HG02938 (cell line): ENCODE measurements around the gene CYP26A1.

ENCODE experiments used
- ATAC-seq: cut with Tn5 transposase; IDR thresholded peaks from one replicate; pipeline ENCODE4 v1.9.1; 2021; ENCODE audit warnings: mild to moderate bottlenecking, moderate library complexity; ENCODE audit not compliant: unreplicated experiment

Gene CYP26A1

DNA sequence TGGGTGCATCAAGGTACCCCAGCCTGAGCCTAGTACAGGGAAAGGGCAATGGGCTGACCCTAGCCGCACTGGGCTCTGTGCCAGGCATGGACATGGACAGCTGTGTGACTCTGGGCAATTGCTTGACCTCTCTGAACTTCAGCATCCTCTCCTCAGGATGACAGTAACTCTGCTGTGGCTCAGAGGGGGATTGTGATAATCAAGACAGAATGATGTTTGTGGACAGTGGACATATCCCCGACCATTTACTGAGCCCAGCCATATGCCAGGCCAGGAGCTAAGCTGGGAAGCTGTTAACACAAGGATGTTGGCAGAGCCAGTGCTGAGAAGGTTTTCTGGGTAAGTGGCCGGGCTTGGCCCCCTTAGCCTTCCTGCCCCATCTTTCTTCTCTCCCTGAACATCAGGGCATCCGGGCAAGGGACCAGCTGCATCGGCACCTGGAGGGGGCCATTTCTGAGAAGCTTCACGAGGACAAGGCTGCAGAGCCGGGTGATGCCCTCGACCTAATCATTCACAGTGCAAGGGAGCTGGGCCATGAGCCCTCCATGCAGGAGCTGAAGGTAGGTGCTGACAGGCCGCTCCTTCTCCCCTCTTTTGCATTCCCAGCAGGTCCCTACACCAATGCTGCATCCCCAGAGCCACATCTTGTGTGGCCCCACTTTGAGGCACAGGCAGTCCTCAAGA lies 9.6 kb upstream of the CYP26A1 start:
- no peak for ATAC-seq

DNA sequence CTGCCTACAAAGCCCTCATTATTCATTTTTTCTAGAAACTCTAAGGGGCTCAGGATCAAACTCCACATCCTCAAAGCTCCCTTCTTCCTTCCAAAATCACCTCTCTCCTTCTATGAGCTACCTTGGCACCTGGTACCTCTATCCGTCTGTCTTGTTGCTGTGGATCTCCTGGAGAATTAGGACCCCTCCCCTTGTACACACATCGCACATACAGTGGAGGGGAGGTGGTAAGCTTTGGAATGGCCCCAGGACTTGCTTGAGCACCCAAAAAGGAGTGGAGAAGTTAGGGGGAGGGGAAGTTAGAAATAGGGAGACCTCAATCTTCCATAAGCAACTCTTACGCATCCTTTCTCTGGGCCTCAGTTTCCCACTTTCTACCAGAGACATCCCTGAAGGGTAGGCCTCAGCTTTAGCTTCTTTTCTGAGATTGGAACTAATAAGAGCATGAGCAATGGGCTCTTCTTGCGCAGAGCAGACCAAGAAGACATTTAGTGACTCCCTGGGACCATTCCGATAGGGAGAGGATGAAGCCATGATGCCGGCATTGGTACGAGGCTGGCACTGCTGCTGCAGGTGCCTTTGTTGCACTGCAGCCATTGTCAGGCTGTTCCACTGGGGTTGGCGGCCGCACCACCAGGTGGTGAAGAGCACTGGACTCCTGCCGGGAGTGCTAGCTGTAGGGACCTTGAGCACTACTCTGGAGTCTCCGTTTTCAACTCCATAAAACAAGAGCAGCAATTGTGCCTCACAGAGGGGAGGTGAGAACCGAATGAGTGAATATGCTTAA lies 8.6 kb upstream of the CYP26A1 start:
- ATAC-seq, result no peak

GRCh38 chr10:93065675-93066543 lies 7.8 kb upstream of the CYP26A1 start:
- no peak for ATAC-seq

DNA sequence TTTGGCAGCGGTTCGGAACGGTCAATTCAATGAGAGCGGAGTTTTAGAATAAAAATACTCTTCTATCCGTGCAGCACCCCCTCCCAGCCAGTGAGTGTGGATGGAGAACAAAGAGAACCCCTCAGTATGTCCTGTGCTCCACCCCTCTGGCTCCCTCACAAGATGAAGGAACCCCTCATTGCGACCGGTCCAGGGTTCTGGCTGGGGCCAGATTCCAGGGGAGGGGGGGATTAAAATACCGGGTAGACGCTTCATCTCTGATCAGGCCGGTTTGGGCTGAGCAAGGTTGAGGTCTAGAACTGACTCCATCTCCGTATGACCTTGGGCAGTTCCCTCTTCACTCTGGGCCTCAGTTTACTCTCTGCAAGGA lies 7.2 kb upstream of the CYP26A1 start:
- ATAC-seq, result no peak

- no peak for ATAC-seq
Measured at GRCh38 chr10:93067443-93068365, 6.0 kb upstream of the CYP26A1 start.

DNA sequence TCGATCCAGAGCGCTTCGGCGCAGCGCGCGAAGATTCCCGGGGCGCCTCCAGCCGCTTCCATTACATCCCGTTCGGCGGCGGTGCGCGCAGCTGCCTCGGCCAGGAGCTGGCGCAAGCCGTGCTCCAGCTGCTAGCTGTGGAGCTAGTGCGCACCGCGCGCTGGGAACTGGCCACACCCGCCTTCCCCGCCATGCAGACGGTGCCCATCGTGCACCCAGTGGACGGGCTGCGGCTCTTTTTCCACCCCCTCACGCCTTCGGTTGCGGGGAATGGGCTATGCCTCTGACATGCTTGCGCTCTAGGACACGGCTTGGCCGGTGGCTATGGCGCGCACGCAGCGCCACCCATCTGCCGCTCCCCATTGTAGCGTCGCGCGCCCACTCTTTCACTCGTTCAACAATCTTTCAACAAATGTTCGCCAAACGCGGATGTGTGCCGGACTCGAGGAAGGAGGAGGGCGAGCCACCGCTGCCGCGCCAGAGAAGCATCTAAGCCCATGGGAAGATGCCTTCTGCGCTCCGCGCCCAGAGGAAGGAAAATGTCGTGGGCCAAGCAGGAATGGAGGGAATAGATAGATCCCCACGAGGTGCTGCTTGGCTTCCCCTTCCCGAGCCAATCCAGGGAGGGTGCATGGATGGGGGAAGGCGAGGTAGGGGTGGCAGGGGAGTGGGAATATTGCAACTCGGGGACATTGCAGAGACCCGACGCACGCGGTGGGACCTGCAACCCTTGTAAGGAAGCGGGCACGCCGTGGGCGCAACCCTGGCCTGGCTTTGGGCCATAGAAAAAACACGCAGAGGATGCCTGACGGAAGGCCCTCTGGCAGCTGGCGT lies 5.1 kb upstream of the CYP26A1 start:
- no peak for ATAC-seq

DNA sequence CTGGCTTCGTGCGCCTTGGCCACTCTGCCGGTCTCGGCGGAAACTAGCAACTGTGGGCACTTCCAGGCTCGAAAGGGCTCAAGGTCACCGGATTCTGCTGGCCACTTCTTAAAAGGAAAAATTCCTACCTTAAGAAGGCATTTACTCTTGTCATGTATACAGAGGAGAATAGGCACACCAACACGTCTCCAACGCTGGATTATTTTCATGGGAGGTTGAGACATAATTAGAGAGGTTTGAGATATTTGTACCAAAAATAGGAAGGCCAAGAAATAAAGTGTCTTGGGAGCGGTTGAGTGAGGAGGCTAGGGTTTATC lies 4.5 kb upstream of the CYP26A1 start:
- no peak for ATAC-seq

- no peak for ATAC-seq
Measured at GRCh38 chr10:93070378-93071176, 3.1 kb upstream of the CYP26A1 start.

- no peak for ATAC-seq
Measured at GRCh38 chr10:93071177-93071472, 2.6 kb upstream of the CYP26A1 start.

DNA sequence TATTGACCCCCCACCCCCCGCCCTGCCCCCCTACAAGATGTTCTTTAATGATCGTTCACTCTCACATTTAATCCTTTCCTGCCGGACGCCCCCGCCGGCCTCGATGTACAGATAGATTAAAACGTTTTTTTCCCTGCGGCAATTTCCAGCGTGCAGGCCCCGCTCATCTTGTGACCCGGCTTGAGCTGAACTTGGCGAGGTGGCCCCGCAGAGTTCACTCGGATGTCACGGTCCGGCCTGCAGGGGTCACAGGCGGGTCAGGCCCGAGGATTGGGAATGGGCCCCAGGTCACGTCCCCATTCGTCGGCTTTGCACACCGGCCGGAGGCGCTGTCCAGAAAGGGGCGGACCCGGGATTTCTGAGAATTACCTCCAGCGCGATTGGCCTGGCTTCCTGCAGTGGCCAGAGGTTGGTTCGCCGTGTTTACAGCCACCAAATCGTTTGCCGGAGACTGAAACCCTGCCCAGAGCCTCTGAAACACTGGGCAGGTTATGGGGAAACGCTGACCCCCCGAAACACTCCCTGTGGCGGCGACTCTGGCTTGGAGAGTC lies 1.9 kb upstream of the CYP26A1 start:
- ATAC-seq, result no peak

DNA sequence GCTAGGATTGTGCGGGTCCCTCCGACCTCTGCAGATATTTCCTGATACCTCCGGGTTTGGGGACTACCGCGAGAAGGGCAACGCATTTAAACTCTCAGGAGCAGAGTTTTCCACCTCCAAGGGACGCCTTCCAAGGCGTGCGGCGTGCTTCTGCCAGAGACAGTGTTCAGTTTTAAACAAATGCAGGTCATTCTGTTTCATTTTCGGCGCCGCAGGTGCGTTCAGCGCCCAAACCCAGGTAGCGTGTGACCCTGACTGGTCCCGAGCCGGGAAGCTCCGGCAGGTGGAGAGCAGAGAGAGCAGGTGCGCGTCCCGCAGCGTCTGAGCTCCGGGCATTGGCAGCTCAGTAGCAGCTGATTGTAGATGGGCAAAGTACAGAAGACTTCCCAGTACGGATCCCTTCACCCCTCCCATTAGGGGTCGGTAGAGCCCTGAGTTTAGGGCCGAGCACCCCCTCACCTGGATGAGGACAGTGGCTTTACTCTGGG lies 1.4 kb upstream of the CYP26A1 start:
- ATAC-seq, result no peak

GRCh38 chr10:93072713-93073538 lies 767 bp upstream of the CYP26A1 start:
- no peak for ATAC-seq

DNA sequence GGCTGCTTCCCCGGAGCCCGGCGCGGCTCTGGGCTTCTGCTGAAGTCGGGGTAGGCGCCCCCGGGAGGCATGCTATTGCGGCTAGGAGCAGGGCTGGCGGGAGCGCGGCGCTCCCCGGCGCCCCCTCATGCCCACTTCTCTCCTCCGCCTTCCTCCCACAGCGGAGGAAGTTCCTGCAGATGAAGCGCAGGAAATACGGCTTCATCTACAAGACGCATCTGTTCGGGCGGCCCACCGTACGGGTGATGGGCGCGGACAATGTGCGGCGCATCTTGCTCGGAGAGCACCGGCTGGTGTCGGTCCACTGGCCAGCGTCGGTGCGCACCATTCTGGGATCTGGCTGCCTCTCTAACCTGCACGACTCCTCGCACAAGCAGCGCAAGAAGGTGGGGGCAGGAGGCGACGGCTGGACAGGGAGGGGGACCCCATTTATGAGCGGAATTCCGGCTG lies 479 bp downstream of the CYP26A1 start:
- ATAC-seq, result no peak

DNA sequence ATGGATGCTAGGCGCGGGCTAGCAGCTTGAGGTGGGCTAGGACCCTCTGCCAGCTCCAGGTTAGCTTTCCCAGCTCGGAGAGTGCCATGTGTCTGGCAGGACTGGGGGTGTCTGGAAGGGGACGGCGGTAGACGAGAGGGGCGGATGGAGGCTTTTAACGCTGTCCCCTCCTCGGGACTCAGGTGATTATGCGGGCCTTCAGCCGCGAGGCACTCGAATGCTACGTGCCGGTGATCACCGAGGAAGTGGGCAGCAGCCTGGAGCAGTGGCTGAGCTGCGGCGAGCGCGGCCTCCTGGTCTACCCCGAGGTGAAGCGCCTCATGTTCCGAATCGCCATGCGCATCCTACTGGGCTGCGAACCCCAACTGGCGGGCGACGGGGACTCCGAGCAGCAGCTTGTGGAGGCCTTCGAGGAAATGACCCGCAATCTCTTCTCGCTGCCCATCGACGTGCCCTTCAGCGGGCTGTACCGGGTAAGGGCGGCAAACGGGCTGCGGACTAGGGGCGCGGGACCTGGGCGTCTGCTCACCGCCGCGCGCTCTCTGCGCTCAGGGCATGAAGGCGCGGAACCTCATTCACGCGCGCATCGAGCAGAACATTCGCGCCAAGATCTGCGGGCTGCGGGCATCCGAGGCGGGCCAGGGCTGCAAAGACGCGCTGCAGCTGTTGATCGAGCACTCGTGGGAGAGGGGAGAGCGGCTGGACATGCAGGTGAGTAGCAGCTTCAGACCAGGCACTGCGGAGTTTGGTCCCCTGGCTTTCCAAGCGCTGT lies 1.1 kb downstream of the CYP26A1 start:
- ATAC-seq, result no peak

DNA sequence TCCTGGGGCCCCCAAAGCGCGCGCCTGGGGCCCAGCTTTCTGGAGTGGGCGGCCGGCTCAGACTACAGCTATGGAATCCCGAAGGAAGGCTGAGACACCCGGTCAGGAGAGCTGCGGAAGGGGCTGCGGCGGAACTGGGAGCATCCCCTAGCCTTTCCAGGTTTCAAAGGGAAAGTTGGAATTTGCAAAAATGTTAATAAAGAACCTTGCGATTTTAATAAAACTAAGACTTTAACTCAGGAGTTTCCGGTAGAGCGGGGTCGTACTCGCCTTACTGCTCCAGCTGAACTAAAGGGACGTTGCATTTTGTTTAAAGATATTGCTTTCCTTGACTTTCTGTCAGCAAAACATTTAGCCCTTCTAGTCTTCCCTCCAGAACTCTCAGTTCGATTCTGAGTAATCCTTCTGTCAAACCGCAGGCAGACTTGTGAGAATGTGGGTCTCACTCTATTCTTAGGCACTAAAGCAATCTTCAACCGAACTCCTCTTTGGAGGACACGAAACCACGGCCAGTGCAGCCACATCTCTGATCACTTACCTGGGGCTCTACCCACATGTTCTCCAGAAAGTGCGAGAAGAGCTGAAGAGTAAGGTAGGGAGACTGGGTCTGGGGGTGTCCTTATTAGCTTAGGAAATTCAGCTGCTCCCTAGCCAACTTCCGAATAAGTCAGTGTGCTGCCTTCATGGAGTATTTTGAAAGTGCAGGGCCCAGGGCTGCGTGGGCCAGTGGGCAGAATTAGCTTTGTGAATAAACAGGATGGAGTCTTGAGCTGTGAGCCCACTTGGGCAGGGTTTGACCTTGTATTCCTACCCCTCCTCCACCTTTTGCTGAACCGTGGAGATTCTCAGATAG lies 1.9 kb downstream of the CYP26A1 start:
- ATAC-seq, result no peak

DNA sequence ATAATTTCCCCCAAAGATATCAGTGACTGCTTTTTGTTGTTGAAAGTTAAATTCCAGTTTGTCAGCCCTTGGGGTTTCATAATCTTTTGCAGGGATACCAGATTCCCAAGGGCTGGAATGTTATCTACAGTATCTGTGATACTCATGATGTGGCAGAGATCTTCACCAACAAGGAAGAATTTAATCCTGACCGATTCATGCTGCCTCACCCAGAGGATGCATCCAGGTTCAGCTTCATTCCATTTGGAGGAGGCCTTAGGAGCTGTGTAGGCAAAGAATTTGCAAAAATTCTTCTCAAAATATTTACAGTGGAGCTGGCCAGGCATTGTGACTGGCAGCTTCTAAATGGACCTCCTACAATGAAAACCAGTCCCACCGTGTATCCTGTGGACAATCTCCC lies 3.2 kb downstream of the CYP26A1 start:
- ATAC-seq, result no peak
